HG02852 (cell line): ENCODE results near the gene AFTPH.

Experiments
- ATAC-seq: cut with Tn5 transposase; IDR thresholded peaks from one replicate; pipeline ENCODE4 v1.9.1; 2021; ENCODE audit warnings: mild to moderate bottlenecking, moderate library complexity; ENCODE audit not compliant: unreplicated experiment

Gene AFTPH

GRCh38 chr2:64608867-64609226, 84.7 kb downstream of the AFTPH start:
- no peak for ATAC-seq

GRCh38 chr2:64609227-64609941, 85.3 kb downstream of the AFTPH start:
- peak; percentile 27 for ATAC-seq

DNA sequence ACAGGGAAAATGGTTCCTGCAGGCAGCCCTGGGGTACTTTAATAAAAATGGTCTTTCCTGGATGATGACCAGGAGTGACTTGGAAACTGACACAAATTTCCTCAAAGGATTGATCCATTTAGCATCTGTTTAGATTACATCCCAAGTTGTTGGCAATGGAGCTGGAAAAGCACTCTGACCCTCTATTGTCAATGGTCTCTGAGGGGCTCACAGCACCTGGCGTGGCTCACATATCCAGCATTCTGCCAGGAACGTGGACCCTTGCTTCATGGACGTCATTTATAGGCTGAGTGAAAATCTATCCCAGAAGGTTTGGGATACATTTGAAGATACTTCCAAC, 85.8 kb downstream of the AFTPH start:
- no peak for ATAC-seq

DNA sequence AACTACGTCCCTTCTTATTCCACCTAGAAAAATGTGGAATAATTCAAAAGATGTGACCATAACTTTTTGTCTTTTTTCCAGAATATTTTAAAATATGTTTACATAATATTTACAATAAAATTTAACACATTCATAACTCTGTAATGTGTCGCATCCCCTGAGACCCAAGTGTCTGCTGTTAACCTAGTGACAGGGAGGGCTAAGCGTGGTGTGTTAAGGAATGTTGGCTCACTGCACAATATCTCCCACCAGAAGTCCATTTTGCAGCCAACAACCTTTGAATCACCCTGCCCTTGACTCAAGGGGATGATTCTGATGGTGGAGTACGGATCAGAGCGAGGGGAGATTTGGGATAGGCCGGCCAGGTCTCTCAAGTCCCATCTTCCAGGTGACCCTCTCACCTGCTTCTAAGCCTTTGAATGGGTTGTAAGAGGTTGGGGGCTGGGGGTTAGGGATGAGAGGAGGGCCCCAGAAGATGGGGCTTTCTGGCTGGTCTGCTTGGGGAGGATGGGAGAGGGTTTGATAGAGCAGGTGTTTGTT, 86.3 kb downstream of the AFTPH start:
- no peak for ATAC-seq

GRCh38 chr2:64612575-64613195, 88.6 kb downstream of the AFTPH start:
- no peak for ATAC-seq

- no peak for ATAC-seq
Observed at GRCh38 chr2:64613276-64613675, 89.1 kb downstream of the AFTPH start.

- ATAC-seq: no peak
Observed at GRCh38 chr2:64615192-64615763, 91.2 kb downstream of the AFTPH start.

DNA sequence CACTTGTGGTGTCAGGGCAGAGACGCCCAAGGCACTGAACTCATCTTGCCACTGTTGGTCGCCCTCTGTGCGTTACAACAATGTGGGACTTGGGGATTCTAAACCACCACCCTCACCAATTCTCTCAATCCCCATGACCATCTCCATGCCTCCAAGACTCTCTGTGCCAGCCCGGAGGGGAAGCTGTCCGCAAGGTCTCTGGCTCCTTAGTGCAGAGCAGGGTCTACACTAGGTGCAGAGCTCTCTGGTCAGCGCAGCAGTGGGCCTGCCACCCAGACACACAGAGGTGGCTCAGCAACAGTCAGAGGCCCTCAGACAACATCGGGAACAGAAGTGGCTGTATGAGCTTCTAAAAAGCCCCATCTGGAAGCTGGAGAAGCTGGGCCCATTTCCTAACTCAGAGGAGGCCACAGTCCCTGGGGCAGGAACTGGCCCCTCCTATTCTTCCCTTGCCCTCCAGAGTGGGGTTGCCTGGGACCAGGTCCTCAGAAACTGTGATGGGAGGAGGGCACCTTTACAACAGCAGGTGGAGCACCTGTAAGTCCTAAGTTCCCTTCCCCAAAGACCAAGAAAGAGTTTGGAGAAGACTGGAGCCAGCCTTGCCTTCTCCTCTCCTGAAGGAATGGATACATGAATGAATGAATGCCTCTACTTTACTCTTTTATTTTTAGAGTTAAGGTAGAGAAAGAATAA, 91.9 kb downstream of the AFTPH start:
- ATAC-seq: no peak

DNA sequence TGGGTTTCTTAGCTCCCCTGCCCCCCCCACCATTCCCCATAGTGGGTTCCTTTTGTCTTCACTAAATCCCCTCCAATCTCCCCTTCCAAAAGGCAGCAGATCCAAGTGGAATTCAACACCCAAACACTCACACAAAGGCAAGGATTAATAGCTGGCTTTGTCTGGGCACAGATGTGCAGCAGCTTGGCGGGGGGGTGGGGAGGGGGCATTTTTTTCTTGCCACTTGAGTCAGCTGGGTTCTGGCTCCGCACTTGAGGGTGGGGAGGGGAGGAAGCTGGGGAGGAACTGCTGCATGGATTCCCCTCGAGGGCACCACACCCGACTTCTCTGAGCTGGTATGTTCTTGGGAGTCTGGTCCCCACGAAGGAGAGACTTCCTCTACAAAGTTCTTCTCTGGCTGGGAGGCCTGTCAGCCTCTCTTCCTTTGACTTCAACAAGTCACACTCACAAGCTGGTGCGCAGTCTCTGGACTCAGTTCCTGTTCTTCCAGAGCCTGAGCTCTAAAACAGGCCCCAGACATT, 93.6 kb downstream of the AFTPH start:
- ATAC-seq: no peak

DNA sequence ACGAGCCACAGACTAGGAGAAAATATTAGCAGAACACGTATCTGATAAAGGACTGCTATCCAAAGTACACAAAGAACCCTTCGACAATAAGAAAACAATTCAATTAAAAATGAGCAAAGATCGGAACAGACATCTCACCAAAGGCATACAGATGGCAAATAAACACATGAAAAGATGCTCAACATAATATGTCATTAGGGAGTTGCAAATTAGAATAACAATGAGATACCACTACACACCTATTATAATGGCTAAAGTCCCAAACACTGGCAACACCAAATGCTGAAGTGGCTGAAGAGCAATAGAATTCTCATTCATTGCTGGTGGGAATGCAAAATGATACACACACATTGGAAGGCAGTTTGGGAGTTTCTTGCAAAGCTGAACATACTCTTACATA, 96.5 kb downstream of the AFTPH start:
- ATAC-seq: no peak

DNA sequence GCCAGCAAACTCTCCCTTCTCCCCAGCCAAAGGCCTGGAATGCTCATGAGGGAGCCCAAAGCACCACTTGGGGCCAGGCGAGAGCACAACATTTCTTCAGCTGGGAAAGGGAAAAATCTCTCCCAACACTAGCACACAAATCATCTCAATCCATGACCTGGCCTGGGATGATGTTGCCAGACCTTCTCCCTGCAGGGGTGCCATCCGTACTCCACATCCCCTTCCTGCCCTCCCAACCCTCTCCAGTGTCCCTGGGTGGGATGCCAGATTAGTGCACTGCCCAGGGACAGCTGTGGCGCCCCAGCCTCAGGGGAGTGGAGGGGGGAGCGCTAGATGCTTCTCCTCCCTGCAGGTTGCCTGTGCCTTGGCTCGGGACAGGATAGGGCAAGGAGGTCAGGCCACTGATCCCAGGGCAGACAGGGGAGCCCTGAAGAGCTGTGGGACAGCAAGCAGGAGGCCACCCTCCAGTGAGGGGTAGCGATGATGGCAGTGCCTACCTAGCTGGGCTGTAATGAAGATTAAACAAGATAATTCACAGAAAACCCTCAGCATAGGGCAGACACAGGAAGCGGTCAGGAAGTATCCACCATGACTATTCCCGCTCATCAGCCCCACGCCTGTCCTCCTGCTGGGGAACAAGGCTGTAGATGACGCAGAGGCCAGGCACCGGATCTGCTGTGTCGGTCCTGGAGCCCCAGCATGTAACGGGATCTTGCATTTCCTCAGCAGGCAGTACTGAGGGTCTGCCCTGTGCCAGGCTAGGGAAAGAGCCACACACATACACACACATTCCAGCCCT, 98.5 kb downstream of the AFTPH start:
- ATAC-seq: no peak

DNA sequence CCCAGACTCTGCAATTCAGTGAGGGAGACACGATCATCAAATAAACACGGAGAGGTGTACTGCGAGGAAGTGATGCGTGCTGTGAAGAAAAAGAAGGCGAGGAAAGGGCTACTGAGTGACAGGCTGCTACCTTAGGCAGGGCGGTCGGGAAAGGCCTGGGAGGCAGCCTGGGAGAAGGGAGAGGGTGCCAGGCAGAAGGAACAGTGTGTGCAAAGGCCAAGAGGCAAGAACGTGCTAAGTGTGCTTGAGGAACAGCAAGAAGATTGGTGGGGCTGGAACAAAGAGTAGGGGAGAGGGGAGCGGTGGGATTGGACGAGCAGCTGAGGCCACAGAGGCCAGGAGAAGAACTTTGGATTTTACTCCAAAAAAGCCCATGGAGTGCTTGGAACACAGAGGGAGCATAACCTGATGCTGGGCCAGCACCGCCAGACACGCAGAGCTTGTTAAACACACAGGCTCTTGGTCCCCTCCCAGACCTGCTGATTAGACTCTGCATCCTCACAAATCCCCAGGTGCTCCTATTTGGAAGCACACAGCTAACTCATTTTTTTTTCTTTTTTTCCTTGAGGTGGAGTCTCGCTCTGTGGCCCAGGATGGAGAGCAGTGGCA, 99.2 kb downstream of the AFTPH start:
- ATAC-seq: no peak

DNA sequence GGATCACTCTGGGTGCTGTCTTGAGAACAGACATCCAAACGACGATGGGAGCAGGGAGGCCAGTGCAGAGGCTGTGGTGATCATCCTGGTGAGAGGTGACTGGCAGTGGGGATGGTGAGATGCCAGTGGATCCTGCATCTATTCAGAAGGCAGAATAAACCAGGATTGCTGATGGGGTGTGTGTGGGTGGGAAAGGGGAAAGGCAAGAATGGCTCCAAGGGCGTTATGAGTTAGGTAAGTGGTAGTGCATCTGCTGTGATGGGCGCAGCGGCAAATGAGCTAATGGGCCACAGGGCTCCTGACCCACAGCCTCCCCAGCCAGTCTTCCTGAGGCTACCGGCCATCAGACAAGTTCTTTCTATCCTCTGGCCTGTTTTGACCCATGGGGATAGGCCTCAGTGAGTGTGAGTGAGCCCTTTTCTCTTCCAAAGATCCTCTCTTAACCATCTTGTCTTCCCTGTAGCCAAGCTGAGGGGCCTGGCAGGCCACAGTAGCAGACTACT, 100.0 kb downstream of the AFTPH start:
- ATAC-seq: no peak

DNA sequence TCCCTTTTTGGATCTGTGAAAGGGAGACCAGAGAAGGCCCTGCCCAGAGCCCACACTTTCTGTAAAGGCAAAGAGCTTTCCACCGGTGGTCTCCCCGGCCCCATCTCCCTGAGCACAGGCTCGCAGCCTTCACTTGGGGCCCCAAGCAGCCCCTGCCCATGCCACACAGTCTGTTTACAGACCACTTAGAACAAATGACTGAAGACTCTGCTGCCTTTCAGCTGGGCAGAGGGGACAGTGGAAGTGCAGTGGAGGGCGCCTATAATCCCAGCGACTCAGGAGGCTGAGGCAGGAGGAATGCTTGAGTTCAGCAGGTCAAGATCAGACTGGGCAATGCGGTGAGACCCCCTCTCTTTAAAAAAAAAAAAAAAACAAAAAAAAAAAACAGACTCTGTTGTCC, 100.7 kb downstream of the AFTPH start:
- no peak for ATAC-seq

DNA sequence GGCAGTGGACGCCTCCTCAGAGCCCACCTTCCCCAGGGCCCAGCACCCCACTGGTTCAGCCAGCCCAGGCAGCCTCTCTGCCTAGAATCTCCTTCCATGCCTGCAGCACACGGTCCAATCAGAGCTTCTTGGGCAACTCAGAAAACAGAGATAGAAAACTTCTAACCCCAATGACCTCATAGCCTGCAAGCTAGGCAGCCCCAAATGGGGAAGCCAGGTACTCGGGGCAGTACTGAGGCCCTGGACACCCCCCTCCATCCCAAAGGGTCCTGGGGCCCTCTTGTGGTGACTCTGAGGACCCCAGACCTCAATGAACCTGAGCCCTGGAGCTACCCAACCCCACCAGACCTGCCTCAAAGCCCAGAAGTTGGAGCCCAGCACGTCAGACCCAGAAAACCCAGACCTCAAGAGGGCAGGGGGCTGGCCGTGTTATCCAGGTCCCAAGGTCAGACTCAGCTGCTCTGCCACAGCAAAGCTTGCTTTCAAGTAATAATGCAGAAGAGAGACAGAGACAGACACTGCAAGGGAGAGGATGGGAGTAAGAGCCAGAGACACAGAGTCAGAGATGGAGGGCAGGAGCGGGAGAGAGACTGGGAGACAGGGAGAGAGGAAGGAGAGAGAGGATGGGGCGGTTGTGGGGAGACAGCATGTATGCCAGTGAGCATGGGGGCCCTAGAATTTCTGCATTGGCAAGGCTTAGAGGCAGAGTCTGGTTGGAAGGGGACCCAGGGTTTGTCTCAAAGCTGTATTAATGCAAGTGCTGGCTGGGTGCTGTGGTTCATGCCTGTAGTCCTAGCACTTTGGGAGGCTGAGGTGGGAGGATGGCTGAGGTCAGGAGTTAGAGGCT, 101.4 kb downstream of the AFTPH start:
- no peak for ATAC-seq

GRCh38 chr2:64626146-64626809, 102.2 kb downstream of the AFTPH start:
- no peak for ATAC-seq

GRCh38 chr2:64626963-64627760, 103.0 kb downstream of the AFTPH start:
- no peak for ATAC-seq
